Naive thymus-derived CD8-positive, alpha-beta T cell (primary cell): ENCODE results near the gene THSD7B. TPM values are rescaled to one million over a fixed set of nuclear protein-coding genes. Genes with fewer than 3 reads are reported as not detected.
"Not testable (repeated sequence)": the region's sequence is repeated elsewhere in the genome, so short reads cannot be mapped to it uniquely, and the experiment has no call there.

Source experiments
- ATAC-seq, 2 donors: fragments of 150-1000 bp; cut with Tn5 transposase in 1 of 2; sonication (Bioruptor Pico), chemical (Tn5 transposase) in 1 of 2; 1 replicate in 1 of 2; 2 replicates in 1 of 2; pipeline ENCODE4 v1.10.0; 2021; ENCODE audit warnings: mild to moderate bottlenecking in 2 of 2, moderate library complexity in 2 of 2
- POLR2A ChIA-PET: fragments of 350-600 bp; sonication (Branson Sonifier 250); formaldehyde crosslinking; loops from one replicate; lab custom pipeline; 2021; ENCODE audit warnings: antibody characterized with exemption; lab: Charles Lee
- DNase-seq, 10 donors: peaks; one replicate each; pipeline versions ENCODE4 v3.0.0 to v3.0.0-alpha.2; 2020 to 2022
- H3K27ac Mint-ChIP-seq, 10 donors: one replicate each; pipeline ENCODE4 v1.8.0; 2020 to 2022; ENCODE audit warnings: mild to moderate bottlenecking in 10 of 10, mixed read lengths in 10 of 10, moderate library complexity in 4 of 10, inconsistent platforms in 1 of 10
- H3K27me3 Mint-ChIP-seq, 5 donors: one replicate each; pipeline ENCODE4 v1.8.0; 2021 to 2022; ENCODE audit warnings: mixed read lengths in 5 of 5
- H3K36me3 Mint-ChIP-seq, 3 donors: one replicate each; pipeline ENCODE4 v1.8.0; 2020 to 2022; ENCODE audit warnings: mixed read lengths in 3 of 3, mild to moderate bottlenecking in 2 of 3, inconsistent platforms in 1 of 3
- H3K4me1 Mint-ChIP-seq, 4 donors: one replicate each; pipeline ENCODE4 v1.8.0; 2021 to 2022; ENCODE audit warnings: mixed read lengths in 4 of 4
- H3K4me3 Mint-ChIP-seq, 10 donors: one replicate each; pipeline ENCODE4 v1.8.0; 2020 to 2022; ENCODE audit warnings: mild to moderate bottlenecking in 10 of 10, mixed read lengths in 10 of 10, moderate library complexity in 6 of 10, inconsistent platforms in 1 of 10
- H3K9me3 Mint-ChIP-seq, 9 donors: one replicate each; pipeline ENCODE4 v1.8.0; 2020 to 2022; ENCODE audit warnings: mixed read lengths in 9 of 9, mild to moderate bottlenecking in 3 of 9, inconsistent platforms in 1 of 9, moderate library complexity in 1 of 9
- polyA plus RNA-seq, 3 donors: library from polyadenylated mRNA; unstranded; fragments of 300-500 nt; fragmentation: Illumina TruSeq; gene quantifications; one replicate each; pipeline ENCODE4 v1.2.3, GENCODE V29; 2021
- total RNA-seq, 8 experiments: library from RNA in 2 of 8; stranded (reverse) in 2 of 8; gene quantifications; one replicate each; pipeline ENCODE4 v1.2.3 and lab custom pipeline; 2021 to 2026

The THSD7B gene
- total and polyA plus RNA-seq, 5 experiments from 2014 or later = not detected

GRCh38 chr2:137031731-137032130 is 266.4 kb downstream of the THSD7B start:
- POLR2A ChIA-PET = no interaction called here
- DNase-seq = no peak
- Mint-ChIP-seq H3K9me3 (peaks cover 0 to 3% (median 0%) of the 10 kb centered on the region in 9 donors), H3K4me1 (no peaks in the 10 kb centered on the region), H3K27ac (no peak overlapping the region), H3K36me3 (no peaks in the 10 kb centered on the region), H3K4me3 (no peak overlapping the region), H3K27me3 (peaks cover 0 to 8% (median 2%) of the 10 kb centered on the region in 5 donors)
- ATAC-seq = no peak

- Mint-ChIP-seq H3K4me1 (no peaks in the 10 kb centered on the region), H3K9me3 (peaks cover 0 to 3% (median 0%) of the 10 kb centered on the region in 9 donors), H3K27ac (no peak overlapping the region), H3K36me3 (no peaks in the 10 kb centered on the region), H3K4me3 (no peak overlapping the region), H3K27me3 (peaks cover 0 to 9% (median 3%) of the 10 kb centered on the region in 5 donors)
- POLR2A ChIA-PET = no interaction called here
- no peak for ATAC-seq
- no peak for DNase-seq
These were observed 271.3 kb downstream of the THSD7B start for GRCh38 chr2:137036619-137037018.

DNA sequence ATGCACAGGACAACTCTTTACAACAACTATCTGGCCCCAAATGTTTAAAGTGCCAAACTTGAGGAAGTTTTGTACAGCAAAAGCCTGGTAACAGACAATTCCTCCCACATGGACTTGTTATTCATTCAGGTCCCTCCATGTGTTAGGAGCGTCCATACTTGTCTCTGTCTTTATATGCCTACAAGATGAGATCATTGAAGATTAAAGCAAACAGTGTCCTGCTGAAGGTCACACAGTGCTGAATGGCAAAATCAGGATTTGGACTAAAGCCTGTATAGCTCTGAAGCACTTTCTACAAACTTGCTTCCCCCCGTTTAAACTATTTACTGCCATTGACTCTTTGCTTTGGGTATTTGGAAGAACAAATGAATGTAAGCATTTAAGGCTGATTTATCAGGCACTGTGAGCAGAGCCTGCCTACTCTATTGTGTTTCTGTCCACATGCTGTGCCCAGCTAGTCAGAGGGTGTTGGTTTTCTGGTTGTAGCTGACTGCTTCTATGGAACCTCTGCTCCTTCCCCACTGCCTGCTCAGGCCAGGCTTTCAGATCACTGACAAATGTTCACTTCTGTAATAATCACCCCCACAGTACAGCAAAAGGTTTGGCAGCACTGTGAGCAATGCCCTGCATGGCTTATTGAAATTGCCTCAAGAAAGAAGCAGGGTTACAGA is 274.3 kb downstream of the THSD7B start:
- POLR2A ChIA-PET = no interaction called here
- no peaks in the 10 kb centered on the region for H3K4me1 Mint-ChIP-seq

GRCh38 chr2:137047369-137047768 is 282.0 kb downstream of the THSD7B start:
- no peak for ATAC-seq

More for the DNA sequence above, 274.3 kb downstream of the THSD7B start:
- Mint-ChIP-seq H3K36me3 (no peaks in the 10 kb centered on the region), H3K27ac (no peak overlapping the region), H3K9me3 (peaks cover 0 to 2% (median 0%) of the 10 kb centered on the region in 9 donors), H3K27me3 (peaks cover 0 to 9% (median 3%) of the 10 kb centered on the region in 5 donors), H3K4me3 (no peak overlapping the region)
- no peak for DNase-seq
- no peak for ATAC-seq

DNA sequence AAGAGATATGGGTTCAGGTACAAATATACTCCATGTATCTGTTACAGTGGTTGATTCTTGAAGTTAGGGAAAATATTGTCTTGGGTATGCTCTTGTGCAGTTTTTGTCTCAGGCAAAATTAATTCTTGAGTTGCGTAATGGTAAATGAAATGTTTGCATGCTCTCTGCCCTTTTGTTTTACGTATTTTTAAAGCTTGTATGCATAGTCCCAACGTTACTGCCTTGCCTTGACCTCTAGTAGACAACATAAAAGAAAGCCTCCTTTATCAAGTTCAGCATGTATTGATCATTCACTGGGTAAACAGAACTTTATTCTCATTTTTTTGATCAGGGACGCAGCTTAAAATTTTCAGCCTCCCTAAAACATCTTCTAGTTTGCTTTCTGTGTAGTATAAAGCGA is 283.1 kb downstream of the THSD7B start:
- Mint-ChIP-seq H3K9me3 (no peaks in the 10 kb centered on the region), H3K4me3 (no peak overlapping the region), H3K4me1 (no peaks in the 10 kb centered on the region), H3K27me3 (peaks cover 0 to 12% (median 0%) of the 10 kb centered on the region in 5 donors), H3K36me3 (no peaks in the 10 kb centered on the region), H3K27ac (no peak overlapping the region)
- DNase-seq = no peak
- POLR2A ChIA-PET = no interaction called here
- ATAC-seq = no peak

More at GRCh38 chr2:137047369-137047768, 282.0 kb downstream of the THSD7B start:
- POLR2A ChIA-PET = no interaction called here
- no peak overlapping the region for H3K27ac Mint-ChIP-seq
- no peak overlapping the region for H3K4me3 Mint-ChIP-seq
- H3K36me3 Mint-ChIP-seq = no peaks in the 10 kb centered on the region
- no peak for DNase-seq
- no peaks in the 10 kb centered on the region for H3K9me3 Mint-ChIP-seq
- H3K27me3 Mint-ChIP-seq = peaks cover 0 to 12% (median 0%) of the 10 kb centered on the region in 5 donors
- H3K4me1 Mint-ChIP-seq = no peaks in the 10 kb centered on the region

GRCh38 chr2:137049518-137049917 is 284.2 kb downstream of the THSD7B start:
- Mint-ChIP-seq H3K4me1 (no peaks in the 10 kb centered on the region), H3K36me3 (no peaks in the 10 kb centered on the region), H3K27ac (no peak overlapping the region), H3K27me3 (peaks cover 0 to 12% (median 0%) of the 10 kb centered on the region in 5 donors), H3K9me3 (no peaks in the 10 kb centered on the region), H3K4me3 (no peak overlapping the region)
- POLR2A ChIA-PET = no interaction called here
- no peak for DNase-seq
- ATAC-seq = no peak

- ATAC-seq (no peak), DNase-seq (no peak)
- peaks cover 0 to 12% (median 0%) of the 10 kb centered on the region in 5 donors for H3K27me3 Mint-ChIP-seq
- H3K36me3 Mint-ChIP-seq = no peaks in the 10 kb centered on the region
- no peaks in the 10 kb centered on the region for H3K4me1 Mint-ChIP-seq
- no peak overlapping the region for H3K27ac Mint-ChIP-seq
- no peak overlapping the region for H3K4me3 Mint-ChIP-seq
- POLR2A ChIA-PET = no interaction called here
- H3K9me3 Mint-ChIP-seq = no peaks in the 10 kb centered on the region
These were observed 285.6 kb downstream of the THSD7B start for GRCh38 chr2:137050949-137051348.

GRCh38 chr2:137051778-137052398 is 286.5 kb downstream of the THSD7B start:
- ATAC-seq = no peak
- no peaks in the 10 kb centered on the region for H3K9me3 Mint-ChIP-seq
- no peaks in the 10 kb centered on the region for H3K4me1 Mint-ChIP-seq
- POLR2A ChIA-PET = no interaction called here
- H3K36me3 Mint-ChIP-seq = no peaks in the 10 kb centered on the region
- H3K27me3 Mint-ChIP-seq = peaks cover 0 to 5% (median 0%) of the 10 kb centered on the region in 5 donors
- no peak overlapping the region for H3K4me3 Mint-ChIP-seq
- no peak overlapping the region for H3K27ac Mint-ChIP-seq
- no peak for DNase-seq

DNA sequence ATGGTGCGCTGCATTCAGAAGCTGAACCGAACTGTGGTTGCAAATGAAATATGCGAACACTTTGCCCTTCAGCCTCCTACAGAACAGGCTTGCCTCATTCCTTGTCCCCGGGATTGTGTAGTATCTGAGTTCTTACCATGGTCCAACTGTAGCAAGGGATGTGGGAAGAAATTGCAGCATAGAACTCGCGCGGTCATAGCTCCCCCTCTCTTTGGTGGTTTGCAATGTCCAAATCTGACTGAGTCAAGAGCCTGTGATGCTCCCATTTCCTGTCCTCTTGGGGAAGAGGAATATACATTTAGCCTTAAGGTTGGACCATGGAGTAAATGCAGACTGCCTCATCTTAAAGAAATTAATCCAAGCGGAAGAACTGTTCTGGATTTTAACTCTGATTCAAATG is 291.4 kb downstream of the THSD7B start:
- Mint-ChIP-seq H3K27me3 (no peaks in the 10 kb centered on the region), H3K4me3 (no peak overlapping the region), H3K9me3 (peaks cover 0 to 3% (median 0%) of the 10 kb centered on the region in 9 donors), H3K27ac (no peak overlapping the region), H3K36me3 (no peaks in the 10 kb centered on the region), H3K4me1 (no peaks in the 10 kb centered on the region)
- POLR2A ChIA-PET = no interaction called here
- DNase-seq (no peak), ATAC-seq (no peak)

GRCh38 chr2:137076111-137076765 is 310.9 kb downstream of the THSD7B start:
- ATAC-seq, H3K27me3 Mint-ChIP-seq, H3K36me3 Mint-ChIP-seq, H3K4me3 Mint-ChIP-seq, H3K4me1 Mint-ChIP-seq, POLR2A ChIA-PET, DNase-seq, H3K27ac Mint-ChIP-seq: not testable (repeated sequence)
- H3K9me3 Mint-ChIP-seq = peaks cover 0 to 24% (median 6%) of the 10 kb centered on the region in 9 donors

GRCh38 chr2:137091704-137092103 is 326.4 kb downstream of the THSD7B start:
- no peaks in the 10 kb centered on the region for H3K27me3 Mint-ChIP-seq
- no peak for DNase-seq
- no peaks in the 10 kb centered on the region for H3K36me3 Mint-ChIP-seq
- no peak overlapping the region for H3K4me3 Mint-ChIP-seq
- POLR2A ChIA-PET = no interaction called here
- peaks cover 0 to 4% (median 2%) of the 10 kb centered on the region in 9 donors for H3K9me3 Mint-ChIP-seq
- H3K4me1 Mint-ChIP-seq = no peaks in the 10 kb centered on the region
- H3K27ac Mint-ChIP-seq = no peak overlapping the region
- ATAC-seq = no peak

DNA sequence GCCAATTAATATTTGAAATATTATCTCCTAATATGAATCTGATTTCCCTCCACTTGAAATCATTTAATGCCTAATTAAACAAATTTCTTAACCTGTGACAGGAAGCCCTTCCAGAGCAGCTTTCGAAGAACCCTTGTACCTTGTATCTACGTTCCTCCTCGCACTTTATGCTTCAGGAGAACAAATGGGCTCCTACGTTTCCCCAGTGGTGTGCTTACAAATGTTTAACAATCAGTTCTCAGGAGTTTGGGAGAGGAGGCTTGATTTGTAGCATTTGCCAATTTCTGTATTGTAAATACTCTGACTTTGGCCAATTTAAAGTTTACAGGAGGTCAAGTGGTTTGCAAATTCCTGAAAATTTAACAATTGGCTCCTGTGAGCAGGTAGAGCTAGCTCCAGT is 327.8 kb downstream of the THSD7B start:
- H3K9me3 Mint-ChIP-seq = peaks cover 0 to 2% (median 0%) of the 10 kb centered on the region in 9 donors
- POLR2A ChIA-PET = no interaction called here
- DNase-seq = no peak
- no peaks in the 10 kb centered on the region for H3K4me1 Mint-ChIP-seq
- H3K27me3 Mint-ChIP-seq = no peaks in the 10 kb centered on the region
- no peaks in the 10 kb centered on the region for H3K36me3 Mint-ChIP-seq
- H3K4me3 Mint-ChIP-seq = no peak overlapping the region
- H3K27ac Mint-ChIP-seq = no peak overlapping the region
- ATAC-seq = no peak

DNA sequence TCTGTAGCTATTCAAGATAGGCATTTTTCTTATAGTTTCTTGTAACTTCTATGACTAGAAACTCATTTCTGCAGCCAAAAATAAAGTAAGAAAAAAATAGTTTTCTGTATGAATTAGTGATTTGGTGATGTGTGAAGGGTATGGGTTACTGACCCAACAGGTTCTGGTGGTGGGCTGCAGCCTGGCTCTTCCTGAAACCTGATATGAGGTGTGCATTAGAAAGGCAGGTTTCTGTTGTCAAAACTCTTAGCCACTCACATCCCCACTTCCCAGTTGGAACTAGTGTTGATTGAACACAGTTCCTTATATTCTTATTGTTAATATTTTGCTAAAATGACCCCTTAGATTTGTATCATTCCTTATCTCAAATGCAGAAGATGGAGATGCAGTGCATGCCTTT is 330.8 kb downstream of the THSD7B start:
- POLR2A ChIA-PET = no interaction called here
- Mint-ChIP-seq H3K4me3 (no peak overlapping the region), H3K27me3 (peaks cover 0 to 4% (median 0%) of the 10 kb centered on the region in 5 donors)

More for the DNA sequence above, 330.8 kb downstream of the THSD7B start:
- H3K9me3 Mint-ChIP-seq = peaks cover 0 to 2% (median 0%) of the 10 kb centered on the region in 9 donors
- DNase-seq = no peak
- no peak for ATAC-seq
- no peaks in the 10 kb centered on the region for H3K4me1 Mint-ChIP-seq
- no peak overlapping the region for H3K27ac Mint-ChIP-seq
- no peaks in the 10 kb centered on the region for H3K36me3 Mint-ChIP-seq
